Natural killer cell (primary cell): ENCODE measurements around the gene DOK6. TPM values are rescaled to one million over a fixed set of nuclear protein-coding genes. Genes with fewer than 3 reads are reported as not detected.

Source experiments
- ATAC-seq, 3 donors: fragments of 150-1000 bp in 2 of 3; fragments of 200-7000 bp in 1 of 3; cut with Tn5 transposase; 1 replicate in 1 of 3; 2 replicates in 2 of 3; pipeline ENCODE4 v1.10.0; 2021; ENCODE audit warnings: mild to moderate bottlenecking in 2 of 3, moderate library complexity in 2 of 3
- DNase-seq, 2 donors: peaks; one replicate each; pipeline versions ENCODE4 v3.0.0 to v3.0.0-alpha.2; 2013 to 2021; ENCODE audit warnings: mixed read lengths in 1 of 2
- H3K27ac ChIP-seq: one replicate; pipeline ENCODE4 v1.5.1; 2013; ENCODE audit warnings: mild to moderate bottlenecking, low read length
- H3K27me3 ChIP-seq: one replicate; pipeline ENCODE4 v1.6.1; 2013; ENCODE audit warnings: low read length; ENCODE audit not compliant: control insufficient read depth, insufficient read depth
- H3K36me3 ChIP-seq: one replicate; pipeline ENCODE4 v1.6.1; 2013; ENCODE audit warnings: low read length; ENCODE audit not compliant: control insufficient read depth, insufficient read depth
- H3K4me1 ChIP-seq: one replicate; pipeline ENCODE4 v1.6.1; 2013; ENCODE audit warnings: low read length; ENCODE audit not compliant: control insufficient read depth, insufficient read depth
- H3K4me3 ChIP-seq: one replicate; pipeline ENCODE4 v1.5.1; 2013; ENCODE audit warnings: low read length
- H3K9me3 ChIP-seq: one replicate; pipeline ENCODE4 v1.6.1; 2013; ENCODE audit warnings: low read length; ENCODE audit not compliant: control insufficient read depth, insufficient read depth
- H3K27ac Mint-ChIP-seq, 2 donors: one replicate each; pipeline ENCODE4 v1.8.0; 2022; ENCODE audit warnings: mild to moderate bottlenecking in 2 of 2, mixed read lengths in 2 of 2, moderate library complexity in 1 of 2
- H3K27me3 Mint-ChIP-seq, 2 donors: one replicate each; pipeline ENCODE4 v1.8.0; 2022; ENCODE audit warnings: low read depth in 2 of 2, mixed read lengths in 2 of 2
- H3K36me3 Mint-ChIP-seq: one replicate; pipeline ENCODE4 v1.8.0; 2022; ENCODE audit warnings: mixed read lengths
- H3K4me1 Mint-ChIP-seq, 2 donors: one replicate each; pipeline ENCODE4 v1.8.0; 2022; ENCODE audit warnings: mixed read lengths in 2 of 2
- H3K4me3 Mint-ChIP-seq: one replicate; pipeline ENCODE4 v1.8.0; 2022; ENCODE audit warnings: mild to moderate bottlenecking, moderate library complexity, mixed read lengths
- H3K9me3 Mint-ChIP-seq, 2 donors: one replicate each; pipeline ENCODE4 v1.8.0; 2022; ENCODE audit warnings: mixed read lengths in 2 of 2
- CTCF ChIP-seq: fragments of 200-600 bp; IDR thresholded peaks from one replicate; pipeline ENCODE4 v1.8.0; 2022; ENCODE audit warnings: antibody characterized with exemption
- WGBS: methylation state at CpG from one replicate; pipeline ENCODE4 v1.1.7; 2013; ENCODE audit warnings: missing lambda C conversion rate; ENCODE audit not compliant: insufficient coverage; 5-methylcytosine and 5-hydroxymethylcytosine counted together
- intact Hi-C: fragments of 100-400 bp; cut with micrococcal nuclease; formaldehyde crosslinking; loops from one replicate; pipeline ENCODE4 v1.14.2; 2022
- total RNA-seq, 4 donors: library from RNA; stranded (reverse); fragments of 120-200 nt in 1 of 4; gene quantifications; one replicate each; pipeline versions ENCODE4 v1.2.3 to v1.2.4, GENCODE V29; 2013 to 2022

Gene DOK6
- total RNA-seq, 3 donors from 2014 or later (not counting 1 experiment from before 2014, with no cell fraction given) = 0.02 TPM; not detected in 2

DNA sequence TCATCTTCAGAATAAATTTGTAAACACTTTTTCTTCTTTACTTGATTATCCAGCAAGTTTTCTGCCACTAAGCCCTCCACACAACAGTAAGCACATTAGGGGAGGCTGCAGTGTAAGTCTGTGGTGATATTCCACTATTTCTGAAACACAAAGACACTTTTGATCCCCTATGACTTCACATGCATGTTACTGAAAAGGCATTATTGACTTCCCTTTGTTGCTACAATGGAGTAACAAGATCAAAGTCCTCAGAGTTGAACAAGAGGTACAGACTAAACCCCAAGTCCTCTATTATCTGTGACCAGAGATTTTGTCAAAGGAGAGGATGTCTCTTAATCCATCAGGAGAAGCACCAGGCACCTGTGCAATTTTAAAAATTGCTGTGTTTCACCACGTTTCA lies 389.1 kb downstream of the DOK6 start:
- Mint-ChIP-seq H3K9me3 (no peaks in the 10 kb centered on the region), H3K27ac (no peak overlapping the region), H3K4me1 (peaks cover 5 to 10% of the 10 kb centered on the region in 2 donors), H3K36me3 (peaks cover 13% of the 10 kb centered on the region), H3K27me3 (no peaks in the 10 kb centered on the region), H3K4me3 (no peak overlapping the region)
- WGBS = 88% methylated on average over 1 of the region's 1 CpG
- no peak for TF ChIP-seq CTCF
- Histone ChIP-seq H3K27ac (no peak overlapping the region), H3K27me3 (no peaks in the 10 kb centered on the region), H3K4me3 (no peak overlapping the region), H3K4me1 (no peaks in the 10 kb centered on the region), H3K9me3 (no peaks in the 10 kb centered on the region), H3K36me3 (no peaks in the 10 kb centered on the region)
- ATAC-seq (no peak), DNase-seq (no peak)
- intact Hi-C loops = no loop called here

DNA sequence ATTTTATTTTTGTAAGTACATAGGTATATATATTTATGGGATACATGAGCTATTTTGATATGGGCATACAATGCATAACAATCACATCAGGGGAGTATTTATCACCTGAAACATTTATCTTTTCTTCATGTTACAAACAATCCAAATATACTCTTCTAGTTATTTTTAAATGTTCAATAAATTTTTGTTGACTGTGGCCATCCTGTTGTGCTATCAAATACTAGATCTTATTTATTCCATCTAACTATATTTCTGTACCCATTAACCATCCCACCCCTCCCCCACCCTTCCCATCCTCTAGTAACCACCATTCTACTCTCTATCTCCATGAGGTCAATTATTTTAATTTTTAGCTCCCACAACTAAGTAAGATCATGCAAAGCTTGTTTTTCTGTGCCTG lies 390.0 kb downstream of the DOK6 start:
- ATAC-seq = no peak
- H3K27ac ChIP-seq = no peak overlapping the region
- no peak for TF ChIP-seq CTCF
- Mint-ChIP-seq H3K27me3 (no peaks in the 10 kb centered on the region), H3K4me1 (peaks cover 5 to 10% of the 10 kb centered on the region in 2 donors), H3K36me3 (peaks cover 13% of the 10 kb centered on the region), H3K4me3 (no peak overlapping the region), H3K9me3 (no peaks in the 10 kb centered on the region), H3K27ac (no peak overlapping the region)
- H3K27me3 ChIP-seq = no peaks in the 10 kb centered on the region
- H3K36me3 ChIP-seq = no peaks in the 10 kb centered on the region
- H3K9me3 ChIP-seq = no peaks in the 10 kb centered on the region
- no peak for DNase-seq
- H3K4me3 ChIP-seq = no peak overlapping the region
- intact Hi-C loops = no loop called here
- no peaks in the 10 kb centered on the region for H3K4me1 ChIP-seq

DNA sequence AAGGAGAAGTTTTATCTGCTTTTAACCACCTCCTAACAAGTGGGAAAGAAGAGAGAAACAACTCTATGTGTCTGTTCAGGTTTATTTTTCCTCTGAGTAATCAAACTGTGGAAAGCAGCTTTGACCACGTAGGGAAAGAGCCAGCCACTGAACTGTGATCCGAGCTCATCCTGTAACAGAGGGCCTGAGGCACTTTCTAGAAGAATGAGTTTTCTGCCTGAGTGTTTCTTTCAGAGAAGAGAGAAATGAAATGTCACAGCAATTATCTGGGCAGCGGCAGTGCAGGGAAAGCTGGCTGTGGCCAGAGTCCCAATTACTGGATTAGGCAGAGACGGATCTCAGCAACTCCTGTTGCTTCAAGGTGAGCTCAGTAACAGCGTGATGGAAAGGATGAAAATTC lies 395.1 kb downstream of the DOK6 start:
- no peaks in the 10 kb centered on the region for H3K4me1 ChIP-seq
- no peak overlapping the region for H3K4me3 ChIP-seq
- no peaks in the 10 kb centered on the region for H3K27me3 ChIP-seq
- ATAC-seq (no peak), DNase-seq (no peak)
- peaks cover 13% of the 10 kb centered on the region for H3K36me3 Mint-ChIP-seq
- 92% methylated on average over 5 of the region's 5 CpGs for WGBS
- no peaks in the 10 kb centered on the region for H3K4me1 Mint-ChIP-seq
- no peak overlapping the region for H3K27ac ChIP-seq
- no peaks in the 10 kb centered on the region for H3K36me3 ChIP-seq
- TF ChIP-seq CTCF = no peak
- H3K4me3 Mint-ChIP-seq = no peak overlapping the region
- H3K27ac Mint-ChIP-seq = no peak overlapping the region
- no peaks in the 10 kb centered on the region for H3K9me3 ChIP-seq
- H3K27me3 Mint-ChIP-seq = no peaks in the 10 kb centered on the region
- intact Hi-C loops = no loop called here
- no peaks in the 10 kb centered on the region for H3K9me3 Mint-ChIP-seq

GRCh38 chr18:69804776-69805501 lies 404.3 kb downstream of the DOK6 start:
- intact Hi-C loops = no loop called here
- peaks cover 1 to 7% of the 10 kb centered on the region in 2 donors for H3K4me1 Mint-ChIP-seq
- no peak overlapping the region for H3K4me3 Mint-ChIP-seq
- no peaks in the 10 kb centered on the region for H3K27me3 Mint-ChIP-seq
- DNase-seq (no peak), ATAC-seq (no peak)
- Histone ChIP-seq H3K4me1 (no peaks in the 10 kb centered on the region), H3K9me3 (no peaks in the 10 kb centered on the region), H3K27me3 (no peaks in the 10 kb centered on the region), H3K4me3 (no peak overlapping the region), H3K36me3 (no peaks in the 10 kb centered on the region), H3K27ac (no peak overlapping the region)
- H3K9me3 Mint-ChIP-seq = peaks cover 0 to 2% of the 10 kb centered on the region in 2 donors
- 96% methylated on average over 4 of the region's 5 CpGs for WGBS
- no peak for TF ChIP-seq CTCF
- H3K36me3 Mint-ChIP-seq = peaks cover 16% of the 10 kb centered on the region
- H3K27ac Mint-ChIP-seq = no peak overlapping the region
